Measurements from ENCODE around the gene ZNF76. TPM values are rescaled to one million over a fixed set of nuclear protein-coding genes. Genes with fewer than 3 reads are reported as not detected.
A peak's percentile ranks its signal among the peaks of the same experiment; 100 is the strongest.

ZNF76 gene
- total and polyA plus RNA-seq, 2 of the 13 experiments (the other 11 are each of a cell fraction or from before 2014, with no cell fraction given) = 13.2 to 26.4 TPM

GRCh38 chr6:35272005-35272404, 12.5 kb downstream of the ZNF76 start:
- intact Hi-C loops (cut with micrococcal nuclease; ENCODE audit: unreplicated experiment) (no loop called here), in situ Hi-C loops (cut with HindIII; ENCODE audit: extremely low pct_ligation_motif_present, low pct_unique_long_range_greater_than_20kb) (no loop called here)
- ATAC-seq (no peak), FAIRE-seq (no peak), DNase-seq (ENCODE audit: low spot score) (no peak)
- no peak overlapping the region for H3K4me3 ChIP-seq (replicated peaks in 1 of 3; ENCODE audit: insufficient read depth in 1 of 3, low read depth in 2 of 3, low read length in 3 of 3)
- no peak overlapping the region for H3K4me2 ChIP-seq (ENCODE audit: low read depth, low read length)
- TF ChIP-seq ZBTB3 (CRISPR knock-in tag; IDR thresholded peaks at IDR 0.05; ENCODE audit: borderline replicate concordance, low read depth) (no peak), ZNF121 (CRISPR knock-in tag; IDR thresholded peaks at IDR 0.05) (peak; percentile 79), IKZF4 (CRISPR knock-in tag; IDR thresholded peaks at IDR 0.05; ENCODE audit: borderline replicate concordance, low read depth, not compliant biosample characterization) (no peak), PLSCR1 (CRISPR knock-in tag; IDR thresholded peaks at IDR 0.05; ENCODE audit: borderline replicate concordance) (no peak), MAX (IDR thresholded peaks at IDR 0.05) (no peak)
- no peaks in the 10 kb centered on the region for H3K36me3 ChIP-seq (replicated peaks in 1 of 2; ENCODE audit: control insufficient read depth in 1 of 2, insufficient read depth in 2 of 2, low read length in 2 of 2)
- ChIA-PET POLR2A (interaction anchor here (1.4 kb wide), 1 partner anchor 13 kb away, joined by 3 read pairs; no protein-coding TSS in a partner anchor), CTCF (ENCODE audit: low intra/inter-chr PET ratio, low total read pairs) (no interaction called here)
- H3K27ac ChIP-seq (ENCODE audit: extremely low read length, insufficient read depth, low read length) = no peak overlapping the region
- 92% methylated on average over 2 of the region's 2 CpGs for WGBS (ENCODE audit: low lambda C conversion rate)
- H3K9me3 ChIP-seq (ENCODE audit: low read length) = no peaks in the 10 kb centered on the region
- no peak overlapping the region for H3K9ac ChIP-seq (ENCODE audit: insufficient read depth, low read depth, low read length)
- H3K79me2 ChIP-seq (ENCODE audit: insufficient read depth, low read length) = no peaks in the 10 kb centered on the region
- BruUV-seq (replicated peaks) = no TSS peak
- H2AFZ ChIP-seq (ENCODE audit: low read length) = no peak overlapping the region
- no peaks in the 10 kb centered on the region for H4K20me1 ChIP-seq (ENCODE audit: insufficient read depth, low read length)
- H3K4me1 ChIP-seq (ENCODE audit: insufficient read depth, low read length) = no peaks in the 10 kb centered on the region
- no peaks in the 10 kb centered on the region for H3K27me3 ChIP-seq (ENCODE audit: control insufficient read depth in 1 of 2, insufficient read depth in 2 of 2, low read length in 2 of 2)

- Histone ChIP-seq H3K4me2 (ENCODE audit: low read depth, low read length) (no peak overlapping the region), H3K27ac (ENCODE audit: extremely low read length, insufficient read depth, low read length) (no peak overlapping the region), H3K4me3 (replicated peaks in 1 of 3; ENCODE audit: insufficient read depth in 1 of 3, low read depth in 2 of 3, low read length in 3 of 3) (no peak overlapping the region), H2AFZ (ENCODE audit: low read length) (no peak overlapping the region), H3K79me2 (ENCODE audit: insufficient read depth, low read length) (no peaks in the 10 kb centered on the region), H3K4me1 (ENCODE audit: insufficient read depth, low read length) (no peaks in the 10 kb centered on the region), H4K20me1 (ENCODE audit: insufficient read depth, low read length) (no peaks in the 10 kb centered on the region), H3K9ac (ENCODE audit: insufficient read depth, low read depth, low read length) (no peak overlapping the region), H3K27me3 (ENCODE audit: control insufficient read depth in 1 of 2, insufficient read depth in 2 of 2, low read length in 2 of 2) (no peaks in the 10 kb centered on the region), H3K9me3 (ENCODE audit: low read length) (no peaks in the 10 kb centered on the region), H3K36me3 (replicated peaks in 1 of 2; ENCODE audit: control insufficient read depth in 1 of 2, insufficient read depth in 2 of 2, low read length in 2 of 2) (no peaks in the 10 kb centered on the region)
- BruUV-seq (replicated peaks) = no TSS peak
- no peak for DNase-seq (ENCODE audit: low spot score)
- WGBS (ENCODE audit: low lambda C conversion rate) = 91% methylated on average over 4 of the region's 4 CpGs
- intact Hi-C loops (cut with micrococcal nuclease; ENCODE audit: unreplicated experiment) (no loop called here), in situ Hi-C loops (cut with HindIII; ENCODE audit: extremely low pct_ligation_motif_present, low pct_unique_long_range_greater_than_20kb) (no loop called here)
- TF ChIP-seq ZNF780A (CRISPR knock-in tag; IDR thresholded peaks at IDR 0.05) (no peak), ZBTB3 (CRISPR knock-in tag; IDR thresholded peaks at IDR 0.05; ENCODE audit: borderline replicate concordance, low read depth) (no peak), ZNF761 (CRISPR knock-in tag; conservative IDR thresholded peaks at IDR 0.05) (no peak), ARID5B (CRISPR knock-in tag; IDR thresholded peaks at IDR 0.05) (no peak)
- no peak for ATAC-seq
- ChIA-PET CTCF (ENCODE audit: low intra/inter-chr PET ratio, low total read pairs) (no interaction called here), POLR2A (interaction anchor here (1.5 kb wide), 1 partner anchor 15 kb away, joined by 3 read pairs; the partner anchor contains the start of gene ZNF76)
- FAIRE-seq = no peak
These were observed 14.5 kb downstream of the ZNF76 start for GRCh38 chr6:35273822-35274559.
